GM19455 (cell line): ENCODE data around the gene PDIA2.

Experiments used
- ATAC-seq: cut with Tn5 transposase; IDR thresholded peaks from one replicate; pipeline ENCODE4 v1.9.1; 2021; ENCODE audit not compliant: unreplicated experiment

PDIA2 gene

DNA sequence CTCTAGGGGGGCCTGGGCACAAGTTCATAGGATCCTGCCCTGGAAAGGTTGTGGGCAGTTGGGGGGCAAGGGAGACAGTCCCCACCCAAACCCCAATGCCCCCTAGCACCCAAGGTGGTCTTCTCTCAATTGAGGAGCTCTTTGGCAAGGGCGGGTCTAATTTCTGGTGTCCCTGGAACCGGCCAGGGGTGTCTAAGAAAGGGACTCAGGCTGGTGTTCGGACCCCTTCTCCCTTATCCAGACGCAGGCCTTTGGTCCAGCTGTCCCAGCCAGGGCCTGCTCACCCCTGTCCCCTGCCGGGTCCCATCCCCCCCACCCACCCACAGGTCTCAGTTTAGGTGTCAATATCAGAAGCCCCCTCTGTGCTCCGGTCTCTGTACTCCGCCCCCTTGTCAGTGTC is 3.4 kb upstream of the PDIA2 start:
- no peak for ATAC-seq

DNA sequence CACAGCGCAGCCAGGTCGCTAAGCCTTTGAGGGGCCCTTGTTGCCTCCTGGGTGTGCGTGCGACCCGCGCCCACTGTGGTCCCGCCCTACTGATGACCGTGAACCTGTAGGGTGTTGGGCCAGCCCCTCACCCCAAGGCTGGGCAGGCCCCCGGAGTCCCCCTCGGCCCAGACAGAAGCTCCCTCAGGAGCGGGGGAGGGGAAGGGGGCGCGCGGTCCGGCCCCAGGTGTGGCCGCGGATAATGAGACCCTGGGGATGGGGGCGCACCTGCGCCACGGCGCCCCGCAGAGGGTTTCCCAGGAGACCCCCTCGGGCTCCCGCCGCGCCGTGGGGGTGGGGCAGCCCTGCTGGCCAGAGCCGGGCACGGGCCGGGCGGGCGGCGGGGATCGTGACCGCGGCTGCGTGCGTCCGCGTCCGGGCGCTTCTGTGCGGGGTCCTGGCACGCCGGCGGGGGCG is 2.9 kb upstream of the PDIA2 start:
- ATAC-seq, result no peak

DNA sequence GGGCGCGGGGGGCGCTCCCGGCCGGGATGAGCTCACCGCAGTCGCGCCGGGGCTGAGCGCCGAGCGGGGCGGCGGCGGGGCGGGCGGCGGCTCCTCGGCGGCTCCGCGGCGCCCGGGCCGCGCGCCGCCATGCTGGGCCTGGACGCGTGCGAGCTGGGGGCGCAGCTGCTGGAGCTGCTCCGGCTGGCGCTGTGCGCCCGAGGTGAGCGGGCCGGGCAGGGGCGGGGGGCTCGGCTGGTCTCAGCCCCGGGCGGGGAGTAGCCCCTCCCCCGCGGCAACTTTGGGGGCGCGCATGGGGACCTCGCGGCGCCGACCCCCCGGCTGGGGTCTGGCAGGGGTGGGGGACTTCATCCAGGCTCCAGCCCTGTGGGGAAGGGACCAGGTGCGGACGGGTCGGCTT is 2.4 kb upstream of the PDIA2 start, which contains the start of gene ARHGDIG:
ARHGDIG (plus strand) TSS at position 40 of the 400 bp plus-strand sequence; CDS start at position 130, 90 bp downstream.
- no peak for ATAC-seq

DNA sequence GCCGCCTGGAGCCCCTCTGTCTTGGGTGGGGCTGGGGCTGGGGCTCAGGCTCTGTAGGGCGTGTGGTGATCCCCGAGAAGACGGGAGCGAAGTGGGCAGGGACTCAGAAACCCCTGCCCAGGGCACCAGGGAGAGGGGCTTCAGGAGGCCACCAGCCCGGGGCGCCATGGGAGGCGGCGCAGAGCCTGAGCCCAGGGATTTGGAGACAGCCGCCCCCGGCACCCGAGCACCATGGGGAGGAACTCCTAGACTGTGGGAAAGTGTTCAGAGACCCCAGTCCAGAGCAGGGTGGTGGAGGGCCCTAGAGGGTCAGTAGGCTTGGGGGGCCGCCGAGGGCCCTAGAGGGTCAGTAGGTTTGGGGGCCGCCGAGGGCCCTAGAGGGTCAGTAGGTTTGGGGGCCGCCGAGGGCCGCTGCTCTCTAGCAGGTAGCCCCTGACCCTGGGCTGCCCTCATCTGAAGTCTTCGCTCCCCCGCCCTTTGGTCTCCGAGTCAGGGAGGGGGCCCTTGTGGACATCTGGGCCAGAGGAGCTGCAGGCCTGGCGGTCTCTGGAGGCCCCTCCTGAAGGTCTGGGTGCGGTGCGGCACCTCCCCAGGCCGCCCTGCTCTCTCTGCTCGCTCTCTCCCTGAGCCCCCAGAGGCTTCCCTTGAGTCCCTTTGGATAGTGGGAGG is 1.8 kb upstream of the PDIA2 start:
- no peak for ATAC-seq

DNA sequence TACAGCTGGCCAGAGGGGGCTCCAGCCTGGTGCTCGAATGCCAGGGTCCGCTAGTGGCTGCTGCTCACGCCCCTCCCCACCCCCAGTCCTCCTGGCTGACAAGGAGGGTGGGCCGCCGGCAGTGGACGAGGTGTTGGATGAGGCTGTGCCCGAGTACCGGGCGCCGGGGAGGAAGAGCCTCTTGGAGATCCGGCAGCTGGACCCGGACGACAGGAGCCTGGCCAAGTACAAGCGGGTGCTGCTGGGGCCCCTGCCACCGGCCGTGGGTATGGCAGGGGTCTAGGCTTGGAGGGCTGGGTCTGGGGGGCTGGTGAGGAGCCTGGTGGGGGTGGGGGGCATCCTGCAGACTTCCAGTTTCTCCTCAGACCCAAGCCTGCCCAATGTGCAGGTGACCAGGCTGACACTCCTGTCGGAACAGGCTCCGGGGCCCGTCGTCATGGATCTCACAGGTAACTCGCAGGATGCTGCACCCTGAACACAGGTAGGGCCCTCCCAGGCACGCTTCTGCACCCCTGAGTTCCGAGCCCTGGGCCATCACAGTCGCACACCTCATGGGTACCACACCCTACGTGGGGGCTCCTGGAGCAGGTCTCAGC is 1.2 kb upstream of the PDIA2 start:
- no peak for ATAC-seq

DNA sequence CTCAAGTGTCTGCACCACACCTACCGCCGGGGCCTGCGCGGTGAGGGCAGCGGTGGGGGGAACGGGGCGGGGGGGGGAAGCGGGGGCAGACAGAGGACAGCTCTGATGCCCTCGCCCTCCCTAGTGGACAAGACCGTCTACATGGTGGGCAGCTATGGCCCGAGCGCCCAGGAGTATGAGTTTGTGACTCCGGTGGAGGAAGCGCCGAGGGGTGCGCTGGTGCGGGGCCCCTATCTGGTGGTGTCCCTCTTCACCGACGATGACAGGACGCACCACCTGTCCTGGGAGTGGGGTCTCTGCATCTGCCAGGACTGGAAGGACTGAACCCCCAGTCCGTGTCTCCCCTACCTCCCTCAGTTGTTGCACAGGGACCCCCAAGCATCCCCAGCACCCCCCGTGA is 473 bp upstream of the PDIA2 start:
- ATAC-seq, result no peak

DNA sequence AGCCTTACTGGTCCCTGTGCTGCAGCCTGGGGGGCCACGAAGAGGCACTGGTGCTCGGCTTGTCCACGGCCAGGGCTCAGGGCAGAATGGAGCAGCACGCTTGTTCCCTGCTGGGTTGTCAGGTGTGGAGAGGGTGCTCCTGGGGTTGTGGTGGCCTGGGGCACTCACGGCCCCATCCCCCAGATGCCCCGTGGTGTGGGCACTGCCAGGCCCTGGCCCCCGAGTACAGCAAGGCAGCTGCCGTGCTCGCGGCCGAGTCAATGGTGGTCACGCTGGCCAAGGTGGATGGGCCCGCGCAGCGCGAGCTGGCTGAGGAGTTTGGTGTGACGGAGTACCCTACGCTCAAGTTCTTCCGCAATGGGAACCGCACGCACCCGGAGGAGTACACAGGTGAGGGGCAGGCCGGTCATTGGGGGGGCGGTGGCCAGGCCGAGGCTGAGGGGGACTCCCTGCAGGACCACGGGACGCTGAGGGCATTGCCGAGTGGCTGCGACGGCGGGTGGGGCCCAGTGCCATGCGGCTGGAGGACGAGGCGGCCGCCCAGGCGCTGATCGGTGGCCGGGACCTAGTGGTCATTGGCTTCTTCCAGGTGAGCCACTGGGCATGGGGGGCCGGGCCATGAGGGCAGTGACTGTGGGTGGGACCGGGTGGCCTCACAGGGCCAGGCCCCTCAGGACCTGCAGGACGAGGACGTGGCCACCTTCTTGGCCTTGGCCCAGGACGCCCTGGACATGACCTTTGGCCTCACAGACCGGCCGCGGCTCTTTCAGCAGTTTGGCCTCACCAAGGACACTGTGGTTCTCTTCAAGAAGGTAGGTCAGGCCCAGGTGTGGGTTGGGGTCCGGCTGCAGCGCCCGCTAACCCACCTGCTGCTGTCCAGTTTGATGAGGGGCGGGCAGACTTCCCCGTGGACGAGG is 1.5 kb downstream of the PDIA2 start:
- ATAC-seq, result no peak

DNA sequence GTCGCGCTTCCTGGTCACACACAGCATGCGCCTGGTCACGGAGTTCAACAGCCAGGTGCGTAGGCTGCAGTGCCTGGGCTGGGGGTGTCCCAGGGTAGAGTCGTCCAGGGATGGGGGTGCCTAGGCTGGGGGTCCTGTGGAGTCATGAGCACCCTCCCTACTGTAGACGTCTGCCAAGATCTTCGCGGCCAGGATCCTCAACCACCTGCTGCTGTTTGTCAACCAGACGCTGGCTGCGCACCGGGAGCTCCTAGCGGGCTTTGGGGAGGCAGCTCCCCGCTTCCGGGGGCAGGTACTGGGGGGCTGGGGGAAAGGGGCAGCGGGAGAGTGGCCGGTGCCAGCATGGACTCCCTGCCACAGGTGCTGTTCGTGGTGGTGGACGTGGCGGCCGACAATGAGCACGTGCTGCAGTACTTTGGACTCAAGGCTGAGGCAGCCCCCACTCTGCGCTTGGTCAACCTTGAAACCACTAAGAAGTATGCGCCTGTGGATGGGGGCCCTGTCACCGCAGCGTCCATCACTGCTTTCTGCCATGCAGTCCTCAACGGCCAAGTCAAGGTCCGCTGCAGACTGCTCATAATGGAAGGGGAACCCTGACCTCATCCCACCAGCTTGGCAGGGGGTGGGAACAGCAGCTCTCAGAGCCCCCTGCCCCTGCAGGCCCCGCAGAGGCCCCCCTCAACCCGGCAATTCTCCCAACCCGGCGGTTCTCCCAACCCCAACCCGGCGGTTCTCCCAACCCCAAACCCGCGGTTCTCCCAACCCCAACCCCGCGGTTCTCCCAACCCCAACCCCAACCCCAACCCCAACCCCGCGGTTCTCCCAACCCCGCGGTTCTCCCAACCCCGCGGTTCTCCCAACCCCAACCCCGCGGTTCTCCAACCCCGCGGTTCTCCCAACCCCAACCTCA is 2.4 kb downstream of the PDIA2 start:
- no peak for ATAC-seq

DNA sequence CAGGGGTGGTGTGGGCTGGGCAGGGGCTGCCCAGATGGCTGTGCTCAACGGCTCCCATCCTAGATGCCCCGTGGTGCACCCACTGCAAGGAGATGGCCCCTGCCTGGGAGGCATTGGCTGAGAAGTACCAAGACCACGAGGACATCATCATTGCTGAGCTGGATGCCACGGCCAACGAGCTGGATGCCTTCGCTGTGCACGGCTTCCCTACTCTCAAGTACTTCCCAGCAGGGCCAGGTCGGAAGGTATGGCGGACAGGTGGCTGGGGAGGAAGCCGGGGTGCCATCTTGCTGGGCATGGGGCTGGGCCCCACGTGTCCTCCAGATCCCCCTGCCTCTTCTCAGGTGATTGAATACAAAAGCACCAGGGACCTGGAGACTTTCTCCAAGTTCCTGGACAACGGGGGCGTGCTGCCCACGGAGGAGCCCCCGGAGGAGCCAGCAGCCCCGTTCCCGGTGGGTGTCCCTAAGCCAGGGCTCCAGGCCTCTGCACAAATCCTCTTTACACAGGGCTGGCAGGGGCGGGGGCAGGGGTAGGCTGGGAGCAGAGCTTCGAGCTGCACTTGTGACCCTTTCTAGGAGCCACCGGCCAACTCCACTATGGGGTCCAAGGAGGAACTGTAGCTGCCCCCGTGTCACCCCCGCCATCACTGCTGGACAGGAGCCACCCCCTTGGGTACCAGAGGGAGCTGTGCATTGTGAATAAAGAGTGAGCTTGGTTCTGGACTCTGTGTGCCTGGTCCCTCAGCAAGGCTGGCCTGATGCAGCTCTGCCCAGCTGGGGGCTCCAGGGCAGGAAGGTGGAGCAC is 3.7 kb downstream of the PDIA2 start:
- ATAC-seq, result no peak

DNA sequence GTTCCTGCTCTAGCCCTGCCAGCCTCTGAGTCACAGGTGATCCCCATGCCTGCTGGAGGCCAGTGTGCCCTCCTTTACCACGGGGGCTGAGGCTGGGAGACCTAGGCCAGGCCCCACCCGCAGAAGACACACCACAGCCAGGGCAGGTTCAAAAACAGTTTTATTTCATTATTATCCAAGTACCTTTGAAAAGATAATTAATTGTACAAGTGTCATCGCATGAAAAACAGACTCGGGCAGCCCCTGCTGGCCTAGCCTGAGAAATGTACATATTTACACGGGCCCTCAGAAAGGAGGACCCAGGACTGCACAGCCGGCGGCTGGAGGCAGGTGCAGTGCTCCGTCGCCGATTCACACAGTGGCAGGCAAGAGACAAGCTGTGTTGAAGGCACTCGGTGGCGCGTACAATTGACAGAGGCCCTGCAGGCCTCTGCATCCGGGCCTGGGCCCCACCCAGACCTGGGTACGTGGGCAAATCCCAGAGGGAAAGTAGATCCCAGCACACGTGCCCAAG is 4.4 kb downstream of the PDIA2 start:
- ATAC-seq, result no peak

DNA sequence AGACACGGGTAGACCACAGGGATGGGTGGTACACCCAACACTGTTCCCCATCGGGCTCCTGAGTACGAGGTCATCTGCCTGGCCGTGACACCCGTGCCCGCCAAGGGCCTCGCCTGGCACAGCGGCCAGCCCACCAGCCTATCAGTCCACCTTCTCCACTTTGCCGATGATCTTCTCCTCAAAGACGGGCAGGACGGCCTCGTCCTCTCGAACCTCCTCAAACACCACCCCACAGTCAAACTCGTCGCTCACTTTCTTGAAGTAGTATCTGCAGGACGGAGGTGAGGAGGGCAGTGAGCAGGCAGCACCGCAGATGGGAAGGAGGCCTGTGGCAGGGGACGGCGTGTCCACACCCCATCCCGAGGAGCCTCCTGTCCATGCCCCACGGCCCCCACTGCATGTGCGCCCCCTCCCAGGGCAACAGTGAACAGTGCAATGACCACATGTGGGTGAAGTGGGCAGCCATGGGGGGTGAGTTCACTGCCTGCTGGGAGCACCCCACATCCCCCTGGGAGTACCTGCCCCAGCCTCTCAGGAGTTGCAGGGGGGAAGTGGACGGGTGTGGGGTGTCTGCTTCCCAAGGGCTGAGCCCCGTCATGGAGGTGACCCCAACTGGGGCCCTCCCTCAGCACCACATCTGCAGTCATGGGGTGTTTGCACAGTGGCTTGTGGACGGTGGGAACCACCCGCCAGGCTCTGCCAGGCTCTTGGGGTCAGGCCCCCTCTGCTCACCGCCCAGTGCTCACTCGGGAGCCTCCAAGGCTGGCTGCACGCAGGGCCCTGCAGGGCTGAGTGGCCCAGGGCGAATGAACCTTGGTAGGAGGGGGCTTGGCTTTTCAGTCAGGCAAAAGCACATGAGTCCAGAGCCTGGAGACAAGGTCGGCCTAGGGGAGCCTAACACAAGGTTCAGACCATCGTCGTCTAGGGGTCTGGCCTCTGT is 5.3 kb downstream of the PDIA2 start:
- ATAC-seq, result no peak

DNA sequence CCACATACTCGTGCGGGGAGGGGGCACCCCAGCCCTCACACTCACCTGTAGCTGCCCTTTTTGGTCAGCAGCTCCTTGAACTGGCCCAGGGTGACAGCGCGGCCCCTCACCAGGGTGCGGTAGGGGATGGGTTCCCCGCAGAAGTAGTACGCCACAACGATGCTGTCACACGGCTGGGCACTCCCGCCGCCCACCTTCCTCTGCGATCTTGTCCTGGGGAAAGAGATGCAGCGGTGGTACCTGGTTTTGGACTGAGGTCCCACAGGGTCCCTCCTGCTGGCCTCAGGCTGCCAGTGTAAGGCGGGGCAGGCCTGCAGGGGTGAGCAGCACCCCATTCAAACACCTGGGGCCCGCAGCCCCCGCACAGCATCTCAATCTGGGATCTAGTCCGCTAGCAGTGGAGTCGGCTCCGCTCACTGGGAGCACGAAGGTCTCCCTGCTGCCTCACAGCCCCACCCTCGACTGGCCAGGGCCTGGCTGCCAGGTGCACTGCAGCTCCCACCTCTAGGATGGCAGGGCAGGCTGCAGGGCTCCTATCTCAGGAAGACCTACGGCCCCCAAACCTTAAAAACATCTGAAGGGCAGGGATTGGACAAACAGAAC is 6.5 kb downstream of the PDIA2 start:
- ATAC-seq, result no peak

DNA sequence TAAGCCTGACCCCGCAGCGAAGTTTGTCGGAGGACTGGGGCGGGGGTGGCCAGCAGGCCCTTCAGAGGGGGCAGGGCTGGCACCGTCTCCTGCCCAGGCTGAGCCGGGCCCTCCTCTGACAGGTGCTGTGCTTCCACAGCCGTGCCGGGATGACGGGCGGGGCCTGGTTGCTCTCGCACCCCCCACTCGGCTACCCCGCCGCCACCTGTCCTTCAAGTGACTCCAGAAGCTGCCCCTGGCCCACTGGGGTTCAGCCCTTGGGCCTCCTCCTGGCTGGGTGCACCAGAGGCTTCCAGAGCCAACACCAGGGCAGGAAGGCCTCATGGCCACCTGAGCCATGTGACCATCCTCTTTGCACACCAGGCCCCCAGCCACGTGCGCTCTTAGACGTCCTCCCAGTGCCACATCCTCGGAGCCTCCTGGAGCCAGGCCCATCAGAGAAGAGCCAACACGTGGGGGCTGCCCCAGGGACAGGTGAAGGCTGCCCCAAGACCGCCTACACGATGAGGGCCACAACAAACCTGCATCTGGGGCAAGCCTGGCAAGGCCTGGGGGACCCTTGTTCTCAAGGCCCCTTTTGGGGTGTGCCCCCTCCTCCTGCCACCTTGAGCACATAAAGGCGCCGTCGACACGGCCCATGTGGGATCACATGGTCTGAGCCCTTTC is 7.2 kb downstream of the PDIA2 start:
- no peak for ATAC-seq

DNA sequence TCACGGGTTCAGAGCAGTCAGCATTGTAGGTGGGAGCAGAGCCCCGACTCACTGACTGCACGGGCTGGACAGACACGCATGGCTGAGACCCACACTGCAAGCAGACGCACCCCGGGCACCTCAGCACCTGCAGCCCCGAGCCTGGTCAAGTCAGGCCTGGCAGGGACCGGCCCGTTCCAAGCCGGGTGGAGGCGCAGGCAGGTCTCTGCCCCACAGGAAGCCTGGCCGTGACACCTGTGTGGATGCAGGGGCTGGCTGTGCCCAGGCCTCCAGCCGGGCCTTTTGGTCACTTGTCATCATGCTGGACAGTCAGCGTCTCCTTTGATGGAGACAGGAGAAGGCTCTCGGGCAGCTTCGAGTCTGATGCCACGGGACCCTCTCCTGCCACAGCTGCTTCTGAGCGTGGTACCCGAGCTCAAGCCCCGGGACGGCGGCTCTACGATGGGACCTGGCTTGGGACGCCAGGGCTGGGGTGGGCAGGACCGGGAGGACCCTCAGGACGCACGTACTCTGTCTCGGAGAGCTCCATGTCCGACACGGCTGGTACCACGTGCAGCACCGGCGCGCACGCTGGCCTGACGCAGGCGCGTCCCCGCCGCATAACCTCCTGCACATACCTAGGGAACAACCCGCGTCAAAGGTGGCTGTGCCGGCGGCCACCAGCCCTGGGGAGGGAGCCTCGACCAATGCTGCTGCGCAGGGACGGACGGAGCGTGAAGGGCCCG is 7.9 kb downstream of the PDIA2 start:
- no peak for ATAC-seq

DNA sequence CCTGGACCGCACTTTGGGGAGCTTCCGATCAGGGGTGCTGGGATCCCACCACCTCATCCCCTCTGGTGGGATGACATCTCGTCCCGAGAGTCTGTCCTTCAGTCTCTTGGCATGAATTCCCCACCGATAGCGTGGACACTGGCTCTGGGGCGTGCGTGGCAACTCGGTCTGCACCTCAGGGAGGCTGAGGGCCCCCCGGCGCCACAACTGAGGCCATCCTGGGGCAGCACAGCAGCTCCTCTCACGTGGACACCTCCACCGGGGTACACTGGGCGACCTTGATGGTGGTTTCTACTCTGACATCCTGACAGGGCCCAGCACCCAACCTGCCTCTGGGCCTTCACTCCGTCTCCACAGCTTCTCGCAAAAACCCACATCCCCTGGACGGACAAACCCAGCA is 8.6 kb downstream of the PDIA2 start:
- no peak for ATAC-seq

DNA sequence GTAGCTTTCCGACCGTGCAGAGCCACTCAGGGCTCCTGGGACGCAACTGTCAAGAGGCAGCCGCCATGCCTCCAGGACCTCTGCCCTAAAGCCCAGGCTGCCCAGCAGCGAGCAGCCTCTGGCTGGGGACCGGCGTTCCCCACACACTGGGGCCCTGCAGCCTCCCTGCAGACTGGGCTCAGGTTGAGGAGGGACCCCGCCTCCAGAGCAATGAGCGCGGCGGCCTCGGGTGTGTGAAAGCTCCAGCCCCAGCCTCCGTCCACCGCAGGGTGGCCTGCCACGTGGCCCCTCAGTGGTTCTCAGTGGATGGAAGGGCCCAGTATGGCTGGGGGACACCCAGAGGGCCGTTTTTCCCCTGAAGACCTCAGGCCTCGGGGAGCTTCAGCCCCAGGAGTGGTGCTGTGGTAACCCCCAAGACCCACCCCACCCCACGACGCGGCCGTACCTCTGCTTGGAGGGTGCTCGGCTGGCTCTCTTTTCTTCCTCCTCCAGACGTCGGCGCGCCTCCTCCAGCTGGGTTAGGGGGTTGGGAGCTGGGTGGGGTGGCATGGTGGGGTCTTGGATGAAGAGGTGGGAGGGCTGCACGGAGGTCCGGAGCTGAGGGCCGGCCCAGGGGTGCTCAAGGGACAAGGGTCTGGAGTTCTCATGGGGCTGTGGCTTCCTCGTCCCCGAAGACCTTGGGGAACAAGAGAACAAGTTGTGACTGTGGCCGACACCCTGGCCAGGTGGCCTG is 10.2 kb downstream of the PDIA2 start:
- ATAC-seq, result no peak
